Activated CD4-positive, CD25-positive, alpha-beta regulatory T cell treated with anti-CD3 and anti-CD28 coated beads, Interleukin-2, amount 50 U/mL, for 72 hours (primary cell): ENCODE measurements around the gene CECR2.
"Not testable (repeated sequence)": the region's sequence is repeated elsewhere in the genome, so short reads cannot be mapped to it uniquely, and the experiment has no call there.

Experiments
- DNase-seq: peaks from one replicate; pipeline ENCODE4 v3.0.0; 2021

Gene CECR2

DNA sequence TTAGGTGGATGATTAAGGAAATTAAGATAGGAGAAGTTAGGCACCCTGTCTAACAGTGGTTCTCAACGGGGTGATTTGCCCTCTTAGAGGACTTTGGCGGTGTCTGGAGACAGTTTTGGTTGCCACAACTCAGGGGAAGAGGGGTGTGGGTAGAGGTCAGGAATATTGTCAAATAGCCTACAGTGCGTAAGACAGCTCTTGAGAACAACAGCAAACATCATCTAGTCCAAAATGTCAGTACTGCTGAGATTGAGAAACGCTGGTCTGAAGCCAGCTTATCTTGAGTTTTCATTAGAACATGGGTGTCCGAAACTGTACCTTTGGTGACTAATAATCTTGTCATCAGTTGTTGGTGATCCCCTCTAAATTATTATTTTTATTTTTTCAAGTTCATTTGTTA, 38.4 kb downstream of the CECR2 start:
- no peak for DNase-seq

DNA sequence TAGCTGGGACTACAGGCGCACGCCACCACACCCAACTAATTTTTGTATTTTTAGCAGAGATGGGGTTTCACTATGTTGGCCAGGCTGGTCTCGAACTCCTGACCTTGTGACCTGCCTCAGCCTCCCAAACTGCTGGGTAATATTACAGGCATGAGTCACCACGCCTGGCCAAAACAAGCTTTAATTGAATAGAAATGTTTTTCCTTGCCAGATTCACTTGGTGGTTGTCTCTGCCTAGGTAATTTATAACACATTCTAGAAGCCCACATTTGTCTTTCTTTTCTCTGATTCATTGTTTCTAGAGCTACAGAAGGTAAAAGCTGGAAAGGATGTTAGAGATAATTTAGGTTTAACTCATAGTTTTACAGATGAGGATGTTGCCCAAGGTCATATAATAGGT, 41.3 kb downstream of the CECR2 start:
- DNase-seq = no peak

DNA sequence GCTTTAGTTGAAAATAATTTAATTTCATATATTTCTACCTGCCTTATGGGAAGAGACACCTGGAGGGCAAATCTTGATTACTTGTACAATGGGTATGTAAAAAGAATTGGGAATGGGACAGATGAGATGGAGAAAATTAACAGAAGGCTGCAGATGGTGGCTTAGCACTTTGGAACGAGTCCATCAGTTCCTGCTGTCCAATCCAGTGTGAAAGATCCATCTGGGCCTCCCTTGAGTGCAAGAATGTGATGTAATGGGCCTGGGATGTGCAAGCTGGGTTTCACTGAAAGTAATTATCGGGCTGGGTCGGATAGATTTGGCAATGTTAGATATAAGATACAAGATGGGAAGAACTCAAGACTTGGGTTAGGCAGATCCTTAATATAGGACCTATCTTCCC, 42.0 kb downstream of the CECR2 start:
- no peak for DNase-seq

DNA sequence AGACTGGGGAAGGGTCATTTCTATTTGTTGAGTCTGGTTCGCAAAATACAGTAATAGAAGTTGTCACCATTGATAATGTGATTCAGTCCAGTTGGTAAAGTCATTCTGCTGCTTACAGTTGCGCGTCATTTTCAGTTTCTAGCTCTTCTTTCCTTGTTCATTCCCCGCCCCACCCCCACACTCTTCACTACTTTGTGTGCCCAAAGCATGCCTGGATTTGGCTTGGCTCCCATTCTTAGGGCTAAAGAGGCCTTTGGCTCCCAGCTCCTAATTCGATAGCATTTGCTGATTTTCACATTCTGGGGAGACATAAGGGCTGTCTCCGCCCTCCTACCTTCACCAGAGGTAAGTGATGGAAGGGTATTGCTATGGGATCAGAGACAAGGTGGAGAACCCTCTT, 43.0 kb downstream of the CECR2 start:
- DNase-seq = no peak

DNA sequence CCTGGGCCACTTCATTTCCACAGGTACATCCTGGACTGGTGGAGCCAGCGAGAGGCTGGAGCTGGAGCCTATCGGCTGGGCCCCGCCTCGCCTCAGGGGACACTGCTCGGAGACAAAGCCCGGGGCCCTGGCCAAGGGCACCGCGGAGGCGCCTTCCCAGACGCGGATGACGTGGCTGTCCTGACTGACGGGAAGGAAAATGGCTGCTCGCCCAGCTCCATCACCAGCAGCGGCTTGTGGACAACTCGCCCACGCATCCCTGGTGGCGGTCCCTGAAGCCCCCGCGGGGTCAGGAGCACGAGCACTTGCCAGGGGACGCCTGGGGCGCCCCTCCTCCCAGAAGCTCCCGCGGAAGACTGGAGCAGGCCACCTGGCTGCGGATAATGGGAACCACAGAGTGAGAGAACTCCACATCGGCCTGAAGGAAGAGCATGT, 49.6 kb downstream of the CECR2 start:
- no peak for DNase-seq

DNA sequence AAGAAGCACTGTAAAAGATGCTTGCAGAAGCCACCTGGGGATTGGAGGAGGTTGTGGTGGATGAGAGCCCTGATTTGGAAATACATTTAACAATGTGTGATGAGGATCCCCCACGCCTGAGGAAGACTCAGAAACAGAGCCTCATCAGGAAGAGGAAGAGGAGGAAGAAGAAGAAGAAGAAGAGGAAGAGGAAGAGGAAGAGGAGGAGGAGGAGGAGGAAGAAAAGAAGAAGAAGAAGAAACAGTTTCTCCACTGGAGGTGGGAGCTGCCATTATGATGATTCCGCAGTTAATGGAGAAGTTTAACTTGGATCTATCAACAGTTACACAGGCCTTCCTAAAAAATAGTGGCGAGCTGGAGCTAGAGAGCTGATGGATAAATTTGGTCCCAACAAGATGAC, 50.1 kb downstream of the CECR2 start:
- DNase-seq = no peak

DNA sequence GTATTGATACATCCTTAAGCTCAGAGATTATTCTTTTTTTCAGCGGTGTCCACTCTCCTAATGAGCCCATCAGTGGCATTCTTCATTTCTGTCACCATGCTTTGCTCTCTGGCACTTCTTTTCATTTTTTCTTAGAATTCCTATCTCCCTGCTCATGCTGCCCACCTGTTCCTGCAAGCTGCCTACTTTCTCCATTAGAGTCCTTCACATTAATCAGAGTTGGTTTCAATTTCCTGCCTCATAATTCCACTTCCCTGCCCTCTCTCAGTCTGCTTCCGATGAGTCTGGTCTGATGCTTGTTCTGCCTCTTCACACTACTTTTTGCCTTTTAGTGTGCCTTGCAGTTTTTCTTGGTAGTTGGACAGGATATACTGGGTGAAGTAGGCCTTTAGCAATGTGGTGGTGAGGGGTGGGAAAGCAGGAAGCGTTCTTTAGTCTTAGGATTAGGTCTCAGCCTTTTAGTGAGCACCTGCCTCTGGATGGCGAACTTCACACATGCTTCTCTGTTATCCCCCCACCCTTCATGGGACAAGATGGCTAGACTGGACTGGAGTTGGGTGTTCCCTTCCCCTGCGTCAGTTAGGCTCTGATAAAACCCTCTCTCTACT, 53.6 kb downstream of the CECR2 start:
- no peak for DNase-seq

DNA sequence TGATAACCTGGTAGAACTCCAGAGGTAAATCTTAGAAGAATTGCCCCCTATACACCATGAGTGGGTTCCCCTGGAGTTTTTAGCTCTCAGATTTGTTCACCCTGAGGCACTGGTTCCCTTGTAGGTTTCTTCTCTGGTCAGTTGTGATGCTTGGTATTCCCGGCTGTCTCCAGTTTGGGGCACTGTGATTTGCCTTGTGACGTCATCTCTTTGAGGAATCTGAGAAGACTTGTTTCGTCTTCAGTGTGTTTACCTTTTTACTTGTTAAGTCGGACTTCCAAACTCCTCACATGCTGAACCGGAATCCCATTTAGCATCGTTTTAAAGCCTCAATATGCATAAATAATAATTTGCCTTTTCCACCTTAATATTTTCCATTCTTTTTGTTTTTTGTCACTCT, 54.4 kb downstream of the CECR2 start:
- no peak for DNase-seq

DNA sequence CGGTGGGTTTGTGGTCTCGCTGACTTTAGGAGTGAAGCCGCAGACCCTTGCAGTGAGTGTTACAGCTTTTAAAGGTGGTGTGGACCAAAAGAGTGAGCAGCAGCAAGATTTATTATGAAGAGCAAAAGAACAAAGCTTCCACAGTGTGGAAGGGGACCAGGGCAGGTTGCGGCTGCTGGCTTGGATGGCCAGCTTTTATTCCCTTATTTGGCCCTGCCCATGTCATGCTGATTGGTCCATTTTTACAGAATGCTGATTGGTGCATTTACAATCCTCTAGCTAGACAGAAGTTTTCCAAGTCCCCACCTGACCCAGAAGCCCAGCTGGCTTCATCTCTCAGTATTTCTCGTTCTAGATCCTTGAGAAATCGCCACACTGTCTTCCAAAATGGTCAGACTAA, 58.3 kb downstream of the CECR2 start:
- DNase-seq = not testable (repeated sequence)

DNA sequence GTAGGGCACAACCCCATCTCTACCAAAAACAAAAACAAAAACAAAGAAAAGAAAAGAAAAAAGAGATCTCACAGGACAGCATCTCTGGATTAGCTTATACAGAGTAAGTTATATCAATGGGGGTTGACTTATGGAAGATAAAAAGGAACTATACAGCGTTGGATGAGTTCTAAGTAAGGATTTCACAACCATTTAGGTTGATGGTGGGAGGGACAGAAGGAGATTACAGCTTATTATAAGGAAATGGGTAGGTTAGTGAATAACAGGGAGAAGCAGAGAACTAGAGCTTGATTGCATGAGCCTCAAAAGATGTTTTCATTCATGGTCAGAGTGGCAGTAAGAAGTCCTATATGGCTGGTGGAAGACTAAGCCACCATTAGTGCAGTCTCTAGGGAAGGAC, 60.3 kb downstream of the CECR2 start:
- DNase-seq = no peak

DNA sequence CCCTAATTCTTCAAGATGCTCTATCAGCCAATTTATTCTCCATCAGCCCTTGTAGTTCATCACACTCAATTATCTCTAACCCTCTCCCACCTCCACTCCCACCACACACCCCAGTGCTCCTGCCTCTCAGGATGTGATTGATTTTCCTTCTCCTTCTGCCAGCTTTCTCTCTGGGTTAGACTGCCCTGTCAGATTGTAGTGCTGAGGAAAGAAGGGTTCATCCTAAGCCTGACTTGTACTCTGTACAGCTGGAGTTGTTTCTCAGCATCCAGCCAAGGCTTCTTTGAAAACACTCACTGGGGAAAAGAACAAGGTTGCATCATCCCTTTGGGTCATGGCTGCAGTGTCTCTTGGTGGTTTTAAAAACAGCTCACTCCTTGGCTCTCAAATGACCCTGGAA, 61.2 kb downstream of the CECR2 start:
- no peak for DNase-seq

DNA sequence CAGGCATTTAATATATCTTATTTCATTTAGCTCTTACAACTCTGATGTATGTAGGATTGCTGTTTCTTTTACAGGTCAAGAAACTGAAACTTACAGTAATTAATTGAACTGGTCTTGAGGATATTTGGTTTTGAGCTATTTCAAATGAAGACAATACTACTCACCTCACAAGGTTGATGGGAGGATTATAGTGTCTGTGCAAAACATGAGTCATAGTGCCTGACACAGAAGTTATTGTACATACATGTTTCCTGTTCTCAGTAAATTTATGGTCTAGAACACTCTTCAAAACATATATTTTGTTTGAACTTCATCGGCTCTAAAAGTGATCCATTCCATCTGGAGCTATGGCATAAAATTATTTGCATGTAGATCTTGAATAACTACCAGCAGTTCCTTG, 61.9 kb downstream of the CECR2 start:
- DNase-seq = no peak

DNA sequence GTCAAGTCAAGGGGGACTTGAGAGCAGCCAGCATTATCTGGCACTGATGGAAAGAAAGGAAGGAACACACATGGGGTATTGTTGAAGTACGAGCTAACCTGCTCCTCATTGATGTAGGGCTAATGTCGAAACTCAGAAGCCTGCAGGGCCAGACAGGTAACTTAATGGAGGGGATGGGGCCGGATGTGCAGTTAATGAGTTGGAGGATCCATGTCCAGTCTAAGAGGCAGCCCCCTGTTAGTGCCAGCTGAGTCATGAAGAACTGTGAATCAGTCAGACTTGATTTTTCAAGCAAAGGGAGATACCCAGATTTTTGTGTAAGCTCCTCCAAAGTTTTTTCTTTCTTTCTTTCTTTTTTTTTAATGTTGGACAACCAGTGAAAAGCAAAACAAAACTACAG, 65.6 kb downstream of the CECR2 start:
- no peak for DNase-seq

DNA sequence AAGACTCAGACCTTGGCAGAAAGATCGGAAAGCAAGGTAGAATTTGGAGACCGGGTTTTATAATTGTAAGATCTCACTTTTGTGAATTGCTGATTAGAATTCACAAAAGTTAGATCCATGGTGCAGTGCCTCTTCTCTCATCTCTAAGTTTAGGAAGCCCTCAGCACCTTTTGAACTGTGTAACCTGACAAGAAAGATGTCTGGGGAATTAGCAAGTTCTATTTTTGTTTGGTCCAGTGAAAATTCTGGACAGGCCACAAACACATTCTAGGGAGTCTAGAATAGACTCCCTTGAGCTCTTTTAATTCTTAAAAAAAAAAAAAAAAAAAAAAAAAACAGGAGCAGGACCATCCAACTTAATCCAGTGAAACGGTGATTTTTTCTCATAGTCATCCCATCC, 66.1 kb downstream of the CECR2 start:
- no peak for DNase-seq

DNA sequence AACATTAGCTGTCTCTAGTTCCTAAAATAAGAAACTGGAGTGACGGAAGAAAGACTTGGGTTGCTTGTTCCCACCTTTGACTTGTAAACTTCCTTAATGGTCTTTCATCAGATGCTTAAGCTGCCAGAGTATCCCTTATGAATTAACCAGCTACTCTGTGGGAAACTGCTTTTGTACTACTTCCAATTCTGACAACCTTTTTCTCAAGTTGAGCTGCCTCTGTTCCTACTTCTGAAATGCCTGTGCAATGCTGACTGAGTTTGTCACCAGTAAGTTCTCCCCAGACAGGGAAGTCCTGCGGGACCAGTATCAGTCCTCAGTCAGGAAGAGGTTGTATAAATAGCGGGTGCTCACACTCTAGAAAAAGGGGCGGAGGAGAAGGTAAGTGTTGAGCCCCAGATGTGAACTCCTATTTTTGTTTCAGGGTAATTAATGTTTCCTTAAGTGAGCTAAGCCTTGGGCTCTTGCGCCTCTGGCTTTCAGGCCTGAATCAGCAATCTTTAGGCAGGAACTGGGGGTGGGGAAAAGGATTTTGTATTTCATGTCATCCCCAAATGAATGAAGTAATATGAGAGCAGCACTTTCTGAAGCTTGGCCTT, 67.2 kb downstream of the CECR2 start:
- DNase-seq = no peak

DNA sequence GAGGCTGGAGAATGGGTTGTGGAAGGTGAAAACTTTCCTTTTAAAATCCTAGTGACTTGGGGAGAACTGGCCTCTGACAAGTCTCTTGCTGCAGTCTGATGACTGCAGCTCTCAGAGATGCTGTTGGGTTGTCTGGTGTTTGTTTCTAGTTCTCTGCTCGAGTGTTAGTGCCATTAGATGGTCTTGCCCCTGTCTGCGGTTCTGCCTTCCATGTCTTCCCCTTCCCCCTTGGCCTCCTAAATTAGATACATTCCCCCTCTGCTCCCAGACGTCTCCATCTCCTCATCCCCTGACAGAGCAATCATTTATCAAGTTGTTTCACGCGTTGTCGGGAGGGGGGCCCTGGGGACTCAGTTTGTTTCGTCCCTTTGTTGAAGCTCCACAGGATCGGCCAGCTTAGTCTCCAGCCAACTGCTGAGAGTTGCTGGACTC, 67.7 kb downstream of the CECR2 start:
- DNase-seq = no peak

DNA sequence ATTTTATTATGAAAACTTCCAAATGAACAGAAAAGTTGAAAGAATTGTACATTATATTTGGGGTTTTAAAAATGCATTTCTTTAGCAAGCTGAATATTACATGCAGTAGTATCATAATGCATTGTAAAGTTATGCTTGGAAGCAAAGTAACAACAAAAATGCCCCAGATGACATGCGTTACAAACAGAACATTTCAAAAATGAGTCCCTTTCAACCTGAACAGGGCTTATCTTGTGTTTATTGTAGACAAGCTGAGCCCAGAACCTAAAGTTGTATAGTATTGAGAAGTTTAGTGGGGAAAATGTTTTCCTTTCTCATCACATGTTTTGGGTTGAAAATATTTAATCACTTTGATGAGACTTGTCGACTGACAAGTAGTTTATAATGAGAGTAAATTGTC, 68.8 kb downstream of the CECR2 start:
- DNase-seq = no peak

DNA sequence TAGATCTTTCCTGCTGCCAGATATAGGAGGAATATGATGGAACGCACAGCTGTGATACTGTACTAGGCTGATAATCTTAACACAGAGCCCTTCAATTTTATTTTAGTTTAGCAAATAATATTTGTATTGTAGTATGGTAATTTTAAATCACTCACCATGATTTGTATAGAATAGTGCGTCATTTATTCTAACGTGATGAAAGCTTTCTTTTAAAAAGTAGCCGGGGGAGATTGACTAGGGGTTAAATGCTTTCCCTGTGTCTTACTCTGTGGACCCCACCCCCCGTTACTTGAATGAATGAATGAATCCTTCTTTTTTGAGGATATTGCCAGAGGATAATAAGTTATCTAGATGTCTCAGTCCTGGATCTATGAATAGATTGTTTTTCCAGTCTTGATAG, 72.1 kb downstream of the CECR2 start:
- DNase-seq = no peak

DNA sequence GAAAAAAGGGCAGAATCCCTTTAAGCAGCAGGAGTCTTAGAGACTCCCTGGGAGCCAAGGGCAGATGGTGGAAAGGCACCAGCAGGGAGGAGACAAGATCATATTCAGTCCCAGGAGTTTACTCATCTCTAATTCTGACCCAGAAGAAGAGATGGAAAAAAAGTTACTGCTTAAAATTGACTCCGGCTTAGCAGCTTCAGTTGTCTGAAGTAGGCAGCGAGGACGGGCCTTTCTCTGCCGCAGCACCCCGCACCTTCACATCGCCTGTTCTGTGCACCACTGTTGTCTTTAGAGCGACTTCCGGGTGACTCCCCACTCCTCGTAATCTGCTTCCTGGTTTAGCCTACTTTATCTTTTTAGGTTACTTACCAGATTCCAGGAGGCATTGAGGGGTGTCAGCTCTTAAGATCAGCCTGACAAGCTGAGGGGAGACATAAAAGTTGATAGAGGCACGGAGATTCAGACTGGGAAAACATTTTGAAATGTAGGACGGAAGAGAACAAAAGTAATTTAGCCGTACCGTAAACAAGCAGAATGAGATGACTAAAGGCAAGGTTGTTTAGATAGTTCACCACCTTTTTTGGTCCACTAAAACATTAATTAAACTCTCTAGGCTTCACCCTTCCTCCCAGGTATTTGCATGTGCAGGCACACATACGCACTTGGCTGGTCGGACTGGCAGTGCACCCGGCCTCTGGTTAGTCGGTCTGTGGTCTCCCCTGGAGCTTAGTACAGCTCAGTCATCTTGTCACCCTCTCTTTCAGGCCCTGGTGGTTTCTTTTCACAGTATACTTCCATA, 74.3 kb downstream of the CECR2 start:
- no peak for DNase-seq

DNA sequence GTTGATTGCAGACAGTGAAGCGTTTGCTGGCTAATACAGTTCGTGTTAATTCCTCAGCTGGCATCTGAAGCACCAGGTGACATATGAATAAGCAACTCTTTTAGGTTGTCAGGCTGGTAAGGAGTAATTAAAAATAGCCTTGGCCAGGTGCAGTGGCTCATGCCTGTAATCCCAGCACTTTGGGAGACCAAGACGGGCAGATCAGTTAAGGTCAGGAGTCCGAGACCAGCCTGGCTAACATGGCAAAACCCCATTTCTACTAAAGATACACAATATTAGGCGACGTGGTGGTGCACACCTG, 74.9 kb downstream of the CECR2 start:
- no peak for DNase-seq

DNA sequence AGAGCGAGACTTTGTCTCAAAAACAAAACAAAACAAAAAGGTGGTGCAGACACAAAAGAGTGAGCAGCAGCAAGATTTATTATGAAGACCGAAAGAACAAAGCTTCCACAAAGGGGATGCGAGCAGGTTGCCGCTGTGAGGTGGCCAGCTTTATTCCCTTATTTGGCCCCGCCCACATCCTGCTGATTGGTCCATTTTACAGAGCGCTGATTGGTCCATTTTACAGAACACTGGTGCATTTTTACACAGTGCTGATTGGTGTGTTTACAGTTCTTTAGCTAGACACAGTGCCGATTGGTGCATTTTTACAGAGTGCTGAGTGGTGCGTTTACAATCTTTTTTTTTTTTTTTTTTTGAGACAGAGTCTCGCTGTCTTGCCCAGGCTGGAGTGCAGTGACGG, 77.4 kb downstream of the CECR2 start:
- DNase-seq = no peak

DNA sequence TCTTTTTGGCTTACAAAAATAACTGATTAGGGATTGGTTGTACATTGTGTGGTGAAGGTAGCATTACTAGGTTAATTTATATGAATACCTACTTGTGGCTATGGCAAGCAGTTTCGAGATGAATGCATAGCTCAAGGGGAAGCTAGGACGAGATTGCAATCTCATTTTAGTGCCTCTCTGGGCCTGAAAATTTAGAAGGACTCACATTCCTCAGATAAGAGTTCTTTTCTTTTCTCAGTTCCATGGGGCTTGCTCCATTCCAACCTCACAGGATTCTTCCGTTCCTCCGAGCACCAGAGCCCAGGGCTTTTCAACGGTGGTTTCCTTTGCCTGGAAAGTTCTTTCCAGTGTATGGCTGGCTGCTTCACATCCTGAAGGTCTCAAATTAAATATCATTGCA, 82.1 kb downstream of the CECR2 start:
- DNase-seq = no peak

DNA sequence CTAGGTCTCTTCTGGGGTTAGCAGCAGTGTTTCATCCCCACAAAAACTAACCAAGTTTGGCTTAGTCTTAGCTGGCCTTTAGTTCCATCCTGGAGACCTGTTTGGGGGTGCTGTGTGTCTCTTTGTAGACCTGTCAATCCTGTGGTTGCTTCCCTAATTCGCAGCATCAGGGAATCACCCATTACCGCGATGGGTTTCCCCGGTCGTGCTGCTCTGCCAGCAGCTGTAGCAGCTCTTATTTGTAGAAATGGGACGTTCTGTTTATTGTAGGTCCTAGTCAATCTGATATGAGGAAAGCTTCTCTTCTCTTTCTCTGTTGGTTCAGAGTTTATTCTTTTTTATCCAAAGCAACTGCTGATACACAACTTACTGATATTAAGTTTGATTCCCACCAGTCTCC, 91.6 kb downstream of the CECR2 start:
- DNase-seq = no peak

DNA sequence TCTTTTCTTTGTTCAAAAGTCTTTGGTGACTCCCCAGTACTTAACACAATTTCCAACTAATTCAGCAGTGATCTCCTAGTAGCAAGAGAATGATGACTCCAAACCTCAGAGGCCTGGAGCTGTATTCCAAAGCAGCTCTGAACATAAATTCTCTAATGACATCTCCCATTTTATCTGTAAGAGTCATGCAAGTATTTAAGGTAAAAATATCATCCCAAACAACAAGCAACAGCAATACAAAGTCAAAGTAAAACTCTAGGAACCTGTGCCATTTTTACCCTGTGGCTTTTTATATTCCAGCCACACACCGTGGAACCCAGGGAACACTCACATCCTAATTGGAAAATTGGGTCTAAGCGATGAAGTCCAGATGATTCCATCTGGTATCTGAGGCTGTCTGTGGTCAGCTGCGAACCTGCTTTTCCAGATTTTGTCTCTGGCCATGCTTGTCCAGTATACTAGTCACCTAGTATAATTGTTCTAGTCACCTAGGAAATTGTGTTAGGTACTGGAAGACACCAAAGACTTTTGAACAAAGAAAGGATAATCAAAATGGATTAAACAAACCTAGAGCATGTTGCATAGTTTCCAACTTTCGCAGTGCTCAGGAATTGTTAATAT, 101.7 kb downstream of the CECR2 start:
- DNase-seq = no peak
